ENCODE results near the gene TMEM132A.

The TMEM132A gene

DNA sequence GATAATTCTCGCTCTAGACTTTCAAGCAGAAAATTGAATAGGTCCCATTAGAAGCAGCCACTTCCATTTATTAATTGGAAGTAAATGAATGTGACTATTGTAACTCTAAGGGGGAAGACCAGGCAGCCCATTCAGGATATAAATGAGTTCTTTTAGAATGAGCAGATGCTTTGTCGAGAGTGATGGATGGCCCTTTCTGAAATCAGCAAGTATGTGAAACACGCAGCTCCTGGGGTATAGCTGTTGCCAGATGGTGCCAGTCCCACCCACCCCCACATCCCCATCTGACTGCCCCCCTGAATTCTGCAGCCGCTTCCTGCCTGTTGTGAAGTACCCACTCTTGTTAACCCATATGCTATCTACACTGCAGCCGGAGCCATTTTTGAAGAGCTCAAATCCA is 24.0 kb downstream of the TMEM132A start:
- H3K4me1 ChIP-seq = peaks cover 38 to 74% (median 44%) of the 10 kb centered on the region in 10 experiments
- H3K9me3 ChIP-seq (replicated peaks in 1 of 11) = no peaks in the 10 kb centered on the region
- no peak for TF ChIP-seq Cebpa-rat (IDR thresholded peaks at IDR 0.05)
- H3K4me2 ChIP-seq = peak overlapping the region in 4 of 11 experiments; percentile 51 to 100 (median 98); a peak in 6 of 22 replicates
- H3K9ac ChIP-seq = peak overlapping the region in 2 of 11 experiments; percentile 72 to 97; a peak in 4 of 22 replicates
- no peak overlapping the region for H3K27ac ChIP-seq
- peak overlapping the region in 3 of 10 experiments; percentile 81 to 99 (median 97); a peak in 5 of 20 replicates for H3K4me3 ChIP-seq
- peaks cover 0 to 63% (median 14%) of the 10 kb centered on the region in 11 experiments; a peak in 14 of 22 replicates for H3K36me3 ChIP-seq
- no peaks in the 10 kb centered on the region for H3K27me3 ChIP-seq
- peaks cover 0 to 80% (median 0%) of the 10 kb centered on the region in 11 experiments; a peak in 9 of 22 replicates for H4K20me1 ChIP-seq

- peaks cover 46 to 85% (median 58%) of the 10 kb centered on the region in 10 experiments for H3K4me1 ChIP-seq
- peak overlapping the region in 3 of 11 experiments; percentile 84 to 95 (median 92); a peak in 4 of 22 replicates for H3K27ac ChIP-seq
- H3K9ac ChIP-seq = peak overlapping the region in 4 of 11 experiments; percentile 84 to 97 (median 94); a peak in 8 of 22 replicates
- peak overlapping the region in 5 of 10 experiments; percentile 60 to 99 (median 81); a peak in 10 of 20 replicates for H3K4me3 ChIP-seq
- peaks cover 0 to 46% (median 14%) of the 10 kb centered on the region in 11 experiments; a peak in 12 of 22 replicates for H3K36me3 ChIP-seq
- no peak for TF ChIP-seq Cebpa-rat (IDR thresholded peaks at IDR 0.05)
- H4K20me1 ChIP-seq = peaks cover 0 to 62% (median 0%) of the 10 kb centered on the region in 11 experiments; a peak in 9 of 22 replicates
- H3K4me2 ChIP-seq = peak overlapping the region; percentile 85 to 100 (median 94)
- no peaks in the 10 kb centered on the region for H3K9me3 ChIP-seq (replicated peaks in 1 of 11)
- no peaks in the 10 kb centered on the region for H3K27me3 ChIP-seq
These were observed 25.8 kb downstream of the TMEM132A start for GRCh38 chr11:60950024-60950423.

DNA sequence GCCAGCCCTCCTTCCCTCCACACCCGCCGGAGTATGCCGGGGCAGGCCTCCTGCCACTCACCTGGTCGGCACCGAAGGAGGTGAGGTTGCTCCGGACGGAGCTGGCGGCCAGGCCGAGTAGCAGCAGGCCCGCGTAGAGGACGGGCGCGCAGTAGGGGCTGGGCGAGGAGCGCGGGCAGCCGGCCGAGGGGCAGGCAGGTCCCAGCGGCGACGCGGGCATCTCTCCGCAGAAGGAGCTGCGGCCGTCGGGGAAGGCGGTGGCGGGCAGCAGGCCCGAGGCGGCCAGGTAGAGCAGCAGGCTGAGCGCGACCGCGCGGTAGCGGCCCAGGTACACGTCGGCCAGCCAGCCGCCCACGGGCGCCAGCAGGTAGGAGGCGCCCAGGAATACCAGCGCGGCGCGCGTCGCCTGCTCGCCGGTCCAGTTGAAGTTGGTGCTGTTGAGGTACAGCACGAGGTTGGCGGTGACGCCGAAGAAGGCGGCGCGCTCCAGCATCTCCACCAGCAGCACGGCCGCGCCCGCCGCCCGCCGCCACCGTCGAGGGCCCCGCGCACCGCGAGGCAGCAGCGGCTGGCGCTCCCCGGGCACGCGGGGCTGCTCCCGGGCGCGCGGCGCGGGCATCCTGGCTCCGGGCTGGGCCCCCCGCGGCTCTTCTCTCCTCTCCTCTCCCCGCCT is 26.8 kb downstream of the TMEM132A start:
- no peak for TF ChIP-seq Cebpa-rat (IDR thresholded peaks at IDR 0.05)
- H3K36me3 ChIP-seq = peaks cover 0 to 35% (median 7%) of the 10 kb centered on the region in 11 experiments; a peak in 11 of 22 replicates
- peak overlapping the region; percentile 66 to 97 (median 83) for H3K9ac ChIP-seq
- H4K20me1 ChIP-seq = peaks cover 0 to 51% (median 0%) of the 10 kb centered on the region in 11 experiments; a peak in 9 of 22 replicates
- H3K4me3 ChIP-seq = peak overlapping the region; percentile 35 to 99 (median 58); a peak in 19 of 20 replicates
- no peaks in the 10 kb centered on the region for H3K9me3 ChIP-seq (replicated peaks in 1 of 11)
- H3K4me1 ChIP-seq = peaks cover 46 to 85% (median 61%) of the 10 kb centered on the region in 10 experiments
- peak overlapping the region; percentile 85 to 100 (median 94) for H3K4me2 ChIP-seq
- peak overlapping the region; percentile 78 to 96 (median 90) for H3K27ac ChIP-seq
- no peaks in the 10 kb centered on the region for H3K27me3 ChIP-seq

DNA sequence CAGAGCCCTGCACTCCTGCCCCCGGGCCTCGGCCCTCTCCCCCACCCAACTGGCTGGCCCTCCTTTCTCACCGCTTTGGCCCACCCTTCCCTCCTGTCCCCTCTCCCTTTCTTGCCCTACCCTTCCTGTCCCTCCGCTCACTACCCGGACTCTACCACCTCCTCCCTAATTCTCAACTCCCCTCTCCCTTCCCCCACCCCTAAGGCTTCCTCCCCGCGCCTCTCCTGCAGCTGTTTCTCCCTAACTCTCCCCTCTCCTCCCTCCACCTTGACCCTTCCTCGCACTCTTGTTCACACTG is 27.3 kb downstream of the TMEM132A start:
- no peak for TF ChIP-seq Cebpa-rat (IDR thresholded peaks at IDR 0.05)
- peaks cover 0 to 47% (median 0%) of the 10 kb centered on the region in 11 experiments; a peak in 9 of 22 replicates for H4K20me1 ChIP-seq
- H3K4me1 ChIP-seq = peaks cover 46 to 84% (median 61%) of the 10 kb centered on the region in 10 experiments
- H3K9ac ChIP-seq = peak overlapping the region; percentile 66 to 97 (median 83)
- no peaks in the 10 kb centered on the region for H3K27me3 ChIP-seq
- peaks cover 0 to 30% (median 2%) of the 10 kb centered on the region in 11 experiments; a peak in 11 of 22 replicates for H3K36me3 ChIP-seq
- H3K9me3 ChIP-seq (replicated peaks in 1 of 11) = no peaks in the 10 kb centered on the region
- peak overlapping the region; percentile 78 to 96 (median 90) for H3K27ac ChIP-seq
- H3K4me3 ChIP-seq = peak overlapping the region; percentile 35 to 99 (median 58)
- H3K4me2 ChIP-seq = peak overlapping the region; percentile 85 to 100 (median 94)

- Histone ChIP-seq H3K4me3 (peak within 1 kb of the TSS; percentile 35 to 99 (median 58)), H3K27me3 (no peaks in the 10 kb centered on the region), H4K20me1 (peaks cover 0 to 41% (median 0%) of the 10 kb centered on the region in 11 experiments; a peak in 8 of 22 replicates), H3K9me3 (replicated peaks in 1 of 11) (no peaks in the 10 kb centered on the region), H3K36me3 (peaks cover 0 to 26% (median 0%) of the 10 kb centered on the region in 11 experiments; a peak in 6 of 22 replicates), H3K4me2 (peak within 1 kb of the TSS; percentile 85 to 100 (median 94)), H3K27ac (peak within 1 kb of the TSS; percentile 78 to 96 (median 90)), H3K4me1 (peaks cover 46 to 81% (median 61%) of the 10 kb centered on the region in 10 experiments), H3K9ac (peak within 1 kb of the TSS; percentile 66 to 97 (median 83))
- TF ChIP-seq Cebpa-rat (IDR thresholded peaks at IDR 0.05) = peak in 8 of 11 experiments; percentile 15 to 80 (median 54); a peak in 8 of 22 replicates
These were observed 27.9 kb downstream of the TMEM132A start, which contains the start of gene SLC15A3 for GRCh38 chr11:60951904-60952741. TSS of gene SLC15A3 (minus strand) at chr11:60952176. CDS start at chr11:60951551, 625 bp downstream.

GRCh38 chr11:60952742-60953170 is 28.5 kb downstream of the TMEM132A start:
- TF ChIP-seq Cebpa-rat (IDR thresholded peaks at IDR 0.05) = no peak; a peak in 1 of 22 replicates
- H3K27me3 ChIP-seq = no peaks in the 10 kb centered on the region
- H3K36me3 ChIP-seq = peaks cover 0 to 20% (median 0%) of the 10 kb centered on the region in 11 experiments; a peak in 6 of 22 replicates
- peaks cover 46 to 76% (median 60%) of the 10 kb centered on the region in 10 experiments for H3K4me1 ChIP-seq
- peak overlapping the region; percentile 78 to 96 (median 90) for H3K27ac ChIP-seq
- H3K9me3 ChIP-seq (replicated peaks in 1 of 11) = no peaks in the 10 kb centered on the region
- peaks cover 0 to 35% (median 0%) of the 10 kb centered on the region in 11 experiments; a peak in 8 of 22 replicates for H4K20me1 ChIP-seq
- H3K9ac ChIP-seq = peak overlapping the region; percentile 66 to 97 (median 83)
- H3K4me2 ChIP-seq = peak overlapping the region; percentile 85 to 100 (median 94)
- peak overlapping the region in 8 of 10 experiments; percentile 35 to 99 (median 66); a peak in 12 of 20 replicates for H3K4me3 ChIP-seq

GRCh38 chr11:60953781-60954180 is 29.5 kb downstream of the TMEM132A start:
- Histone ChIP-seq H3K4me3 (no peak overlapping the region), H3K4me2 (peak overlapping the region; percentile 85 to 100 (median 94))

DNA sequence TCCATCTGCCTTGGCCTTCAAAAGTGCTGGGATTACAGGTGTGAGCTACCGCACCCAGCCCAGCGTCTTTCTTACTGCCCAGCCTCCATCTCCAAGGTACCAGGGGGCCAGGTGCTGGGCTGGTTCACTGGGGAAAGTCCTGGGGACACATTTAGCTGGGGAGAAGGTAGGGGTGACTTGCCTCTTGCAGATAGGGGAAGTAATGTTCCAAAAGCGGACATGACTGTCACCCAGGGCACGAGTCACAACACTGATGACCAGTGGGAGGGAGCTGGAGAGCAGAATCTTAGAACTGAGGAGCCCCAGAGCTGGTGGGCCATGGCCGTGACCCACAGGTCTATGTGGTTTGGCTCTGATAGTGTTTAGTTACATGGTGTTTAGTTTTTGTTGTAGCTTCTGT is 30.2 kb downstream of the TMEM132A start:
- H3K4me1 ChIP-seq = peaks cover 47 to 73% (median 65%) of the 10 kb centered on the region in 10 experiments
- peak overlapping the region in 3 of 11 experiments; percentile 14 to 97 (median 94); a peak in 6 of 22 replicates for H3K9ac ChIP-seq
- H3K27ac ChIP-seq = peak overlapping the region in 4 of 11 experiments; percentile 84 to 95 (median 92); a peak in 7 of 22 replicates
- H3K4me3 ChIP-seq = no peak overlapping the region
- H3K36me3 ChIP-seq = peaks cover 0 to 8% (median 0%) of the 10 kb centered on the region in 11 experiments; a peak in 2 of 22 replicates
- H3K4me2 ChIP-seq = peak overlapping the region in 6 of 11 experiments; percentile 31 to 100 (median 93); a peak in 11 of 22 replicates
- H3K9me3 ChIP-seq (replicated peaks in 1 of 11) = no peaks in the 10 kb centered on the region
- no peaks in the 10 kb centered on the region for H3K27me3 ChIP-seq
- no peak for TF ChIP-seq Cebpa-rat (IDR thresholded peaks at IDR 0.05)
- peaks cover 0 to 18% (median 0%) of the 10 kb centered on the region in 11 experiments; a peak in 6 of 22 replicates for H4K20me1 ChIP-seq

More at GRCh38 chr11:60953781-60954180, 29.5 kb downstream of the TMEM132A start:
- Histone ChIP-seq H4K20me1 (peaks cover 0 to 24% (median 0%) of the 10 kb centered on the region in 11 experiments; a peak in 8 of 22 replicates), H3K27ac (peak overlapping the region in 10 of 11 experiments; percentile 78 to 96 (median 91); a peak in 15 of 22 replicates), H3K36me3 (peaks cover 0 to 11% (median 0%) of the 10 kb centered on the region in 11 experiments; a peak in 4 of 22 replicates), H3K4me1 (peaks cover 54 to 71% (median 61%) of the 10 kb centered on the region in 10 experiments), H3K27me3 (no peaks in the 10 kb centered on the region), H3K9me3 (replicated peaks in 1 of 11) (no peaks in the 10 kb centered on the region), H3K9ac (peak overlapping the region in 5 of 11 experiments; percentile 4 to 97 (median 13); a peak in 5 of 22 replicates)
- no peak for TF ChIP-seq Cebpa-rat (IDR thresholded peaks at IDR 0.05)

Data from BLaER1 treated with 17β-estradiol and CSF1 and Interleukin-3, amounts not matched to agents 10 nM and 100 nM (cell line).